B cell (primary cell): ENCODE results near the gene HMGXB3. TPM values are rescaled to one million over a fixed set of nuclear protein-coding genes. Genes with fewer than 3 reads are reported as not detected.

Experiments used
- ATAC-seq: fragments of 200-7000 bp; cut with Tn5 transposase; one replicate; pipeline ENCODE4 v1.10.0; 2021; ENCODE audit warnings: low read depth, mild to moderate bottlenecking, moderate number of reproducible peaks, moderate library complexity
- CTCF ChIA-PET: fragments of 350-600 bp; sonication (Branson Sonifier 250); formaldehyde crosslinking; loops from one replicate; lab custom pipeline; 2021; ENCODE audit warnings: antibody characterized with exemption, inconsistent platforms; lab: Charles Lee
- POLR2A ChIA-PET: fragments of 350-600 bp; sonication (Branson Sonifier 250); formaldehyde crosslinking; loops from one replicate; lab custom pipeline; 2021; ENCODE audit warnings: antibody characterized with exemption; lab: Charles Lee
- DNase-seq: peaks from one replicate; pipeline ENCODE4 v3.0.0; 2013
- H2AFZ ChIP-seq: 2 replicates; pipeline ENCODE4 v1.6.1; 2012; ENCODE audit warnings: mild to moderate bottlenecking, low read depth, low read length; ENCODE audit not compliant: insufficient read depth, poor library complexity, severe bottlenecking
- H3K27ac ChIP-seq, 2 donors: 1 replicate in 1 of 2; 2 replicates in 1 of 2; pipeline ENCODE4 v1.5.1; 2012 to 2013; ENCODE audit warnings: low read length in 2 of 2, mild to moderate bottlenecking in 2 of 2, moderate library complexity in 1 of 2
- H3K27me3 ChIP-seq, 4 experiments: fragments of 200-600 bp in 1 of 4; sonication (generic) in 1 of 4; replicated peaks in 1 of 4; 1 replicate in 2 of 4; 2 replicates in 2 of 4; pipeline versions ENCODE4 v1.6.1 to v1.7.0; 2013 to 2016; ENCODE audit warnings: low read length in 3 of 4, mild to moderate bottlenecking in 2 of 4, mixed read lengths in 1 of 4, moderate library complexity in 1 of 4; ENCODE audit not compliant: insufficient read depth in 4 of 4, control insufficient read depth in 3 of 4; ENCODE audit errors: control extremely low read depth in 1 of 4
- H3K36me3 ChIP-seq, 2 experiments: replicated peaks in 1 of 2; 1 replicate in 1 of 2; 2 replicates in 1 of 2; pipeline versions ENCODE4 v1.6.1 to v1.7.1; 2013; ENCODE audit warnings: low read length in 1 of 2; ENCODE audit not compliant: insufficient read depth in 2 of 2, control insufficient read depth in 1 of 2; ENCODE audit errors: control extremely low read depth in 1 of 2, extremely low read depth in 1 of 2
- H3K4me1 ChIP-seq, 2 donors: fragments of 200-600 bp in 1 of 2; sonication (generic) in 1 of 2; 1 replicate in 1 of 2; 2 replicates in 1 of 2; pipeline versions ENCODE4 v1.5.1 to v1.6.1; 2013 to 2017; ENCODE audit warnings: low read length in 2 of 2; ENCODE audit not compliant: control insufficient read depth in 2 of 2, insufficient read depth in 2 of 2
- H3K4me2 ChIP-seq: replicated peaks from 2 replicates; pipeline ENCODE3; 2012; ENCODE audit warnings: mild to moderate bottlenecking, low read depth, low read length; ENCODE audit not compliant: poor library complexity, severe bottlenecking
- H3K4me3 ChIP-seq, 5 experiments: fragments of 200-600 bp in 1 of 5; sonication (generic) in 1 of 5; 1 replicate in 3 of 5; 2 replicates in 2 of 5; pipeline versions ENCODE4 v1.5.1 to v1.7.0; 2011 to 2016; ENCODE audit warnings: low read length in 4 of 5, mild to moderate bottlenecking in 4 of 5, low read depth in 2 of 5, control low read depth in 1 of 5, moderate library complexity in 1 of 5; ENCODE audit not compliant: insufficient read depth in 1 of 5; ENCODE audit errors: control extremely low read depth in 1 of 5, extremely low read depth in 1 of 5
- H3K79me2 ChIP-seq: fragments of 200-600 bp; sonication (generic); one replicate; pipeline ENCODE4 v1.6.0; 2016; ENCODE audit warnings: low read length; ENCODE audit not compliant: control insufficient read depth, insufficient read depth
- H3K9ac ChIP-seq: fragments of 200-600 bp; sonication (generic); 2 replicates; pipeline ENCODE4 v1.6.1; 2017; ENCODE audit warnings: mild to moderate bottlenecking, low read length, moderate library complexity
- H3K9me3 ChIP-seq, 3 donors: one replicate each; pipeline versions ENCODE4 v1.6.1 to v1.7.1; 2013; ENCODE audit warnings: low read length in 2 of 3; ENCODE audit not compliant: control insufficient read depth in 2 of 3, insufficient read depth in 1 of 3; ENCODE audit errors: control extremely low read depth in 1 of 3
- H4K20me1 ChIP-seq: 2 replicates; pipeline ENCODE4 v1.6.0; 2012; ENCODE audit warnings: mild to moderate bottlenecking, low read length; ENCODE audit not compliant: insufficient read depth, control insufficient read depth, poor library complexity, severe bottlenecking
- H3K27ac Mint-ChIP-seq: one replicate; pipeline ENCODE4 v1.8.0; 2021; ENCODE audit warnings: mixed read lengths
- H3K27me3 Mint-ChIP-seq: one replicate; pipeline ENCODE4 v1.8.0; 2021; ENCODE audit warnings: mixed read lengths
- H3K4me1 Mint-ChIP-seq: one replicate; pipeline ENCODE4 v1.8.0; 2021; ENCODE audit warnings: mixed read lengths
- H3K4me3 Mint-ChIP-seq: one replicate; pipeline ENCODE4 v1.8.0; 2021; ENCODE audit warnings: mixed read lengths
- H3K9me3 Mint-ChIP-seq: one replicate; pipeline ENCODE4 v1.8.0; 2022; ENCODE audit warnings: mixed read lengths; ENCODE audit not compliant: insufficient read depth
- EZH2 ChIP-seq: IDR thresholded peaks from 2 replicates; pipeline ENCODE4 v1.6.1; 2012; ENCODE audit warnings: borderline replicate concordance, low read depth, mild to moderate bottlenecking, moderate library complexity, low read length; ENCODE audit not compliant: insufficient read depth, poor library complexity, severe bottlenecking
- WGBS: methylation state at CpG from one replicate; pipeline ENCODE4 v1.1.5; 2013; ENCODE audit warnings: missing lambda C conversion rate; ENCODE audit not compliant: insufficient coverage; 5-methylcytosine and 5-hydroxymethylcytosine counted together
- intact Hi-C: fragments of 100-400 bp; cut with micrococcal nuclease; formaldehyde crosslinking; loops from one replicate; pipeline ENCODE4 v1.10.0; 2022
- polyA plus RNA-seq: library from polyadenylated mRNA; depleted of rRNA; stranded (reverse); fragments of >200 nt; gene quantifications from 2 replicates; pipeline ENCODE4 v1.2.3, GENCODE V29; 2012
- total RNA-seq, 2 donors: library from RNA; stranded (reverse); fragments of 120-200 nt in 1 of 2; gene quantifications; 1 replicate in 1 of 2; 2 replicates in 1 of 2; pipeline versions ENCODE4 v1.2.3 to v1.2.4, GENCODE V29; 2013 to 2022
- TF ChIP-seq, protein P1 (sequence below): fragments of 200-600 bp; IDR thresholded peaks from one replicate; pipeline ENCODE4 v1.8.0; 2022; ENCODE audit warnings: antibody characterized with exemption, mild to moderate bottlenecking

The HMGXB3 gene
- total and polyA plus RNA-seq, 2 donors (not counting 1 experiment from before 2014, with no cell fraction given), result 28.5 to 35.7 TPM

DNA sequence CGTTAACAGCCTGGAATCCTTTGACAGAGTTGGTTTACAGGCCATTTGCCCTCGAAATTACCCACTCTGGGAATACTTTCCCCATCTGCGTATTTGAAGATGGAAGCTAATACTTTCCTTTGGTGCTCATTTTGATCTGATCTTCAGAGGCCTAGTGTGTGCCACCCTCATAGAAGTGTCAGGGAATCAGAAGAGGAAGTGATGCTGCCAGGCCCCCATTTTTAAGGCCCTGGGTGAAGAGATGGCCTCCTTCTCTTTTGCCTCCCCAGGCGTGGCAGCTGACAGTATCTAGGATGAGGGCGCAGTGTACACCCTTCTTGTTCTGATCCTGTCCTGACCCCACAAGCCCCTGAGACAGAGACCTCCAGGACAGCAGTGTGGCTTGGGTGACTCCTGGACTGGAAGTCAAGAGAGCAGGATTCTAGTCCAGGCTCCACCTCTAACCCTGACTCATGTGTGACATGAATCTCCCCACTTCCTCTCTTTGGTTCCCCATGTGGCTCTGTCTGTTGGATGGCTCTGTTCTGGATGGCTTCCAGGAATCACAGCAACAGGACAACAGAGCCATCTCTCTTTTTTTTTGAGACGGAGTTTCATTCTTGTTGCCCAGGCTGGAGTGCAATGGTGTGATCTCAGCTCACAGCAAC lies 58.1 kb downstream of the HMGXB3 start:
- Histone ChIP-seq H3K27ac (no peak overlapping the region), H3K9me3 (no peaks in the 10 kb centered on the region), H3K79me2 (no peaks in the 10 kb centered on the region), H3K4me1 (no peaks in the 10 kb centered on the region), H3K9ac (no peak overlapping the region), H3K4me3 (no peak overlapping the region), H3K27me3 (no peaks in the 10 kb centered on the region), H3K4me2 (no peak overlapping the region), H3K36me3 (peaks cover 0 to 13% of the 10 kb centered on the region in 2 experiments), H4K20me1 (no peaks in the 10 kb centered on the region), H2AFZ (no peak overlapping the region)
- DNase-seq (no peak), ATAC-seq (no peak)
- Mint-ChIP-seq H3K27me3 (no peaks in the 10 kb centered on the region), H3K4me1 (no peaks in the 10 kb centered on the region), H3K4me3 (no peak overlapping the region), H3K9me3 (no peaks in the 10 kb centered on the region), H3K27ac (no peak overlapping the region)
- POLR2A ChIA-PET, result no interaction called here
- CTCF ChIA-PET, result no interaction called here
- TF ChIP-seq, protein P1, sequence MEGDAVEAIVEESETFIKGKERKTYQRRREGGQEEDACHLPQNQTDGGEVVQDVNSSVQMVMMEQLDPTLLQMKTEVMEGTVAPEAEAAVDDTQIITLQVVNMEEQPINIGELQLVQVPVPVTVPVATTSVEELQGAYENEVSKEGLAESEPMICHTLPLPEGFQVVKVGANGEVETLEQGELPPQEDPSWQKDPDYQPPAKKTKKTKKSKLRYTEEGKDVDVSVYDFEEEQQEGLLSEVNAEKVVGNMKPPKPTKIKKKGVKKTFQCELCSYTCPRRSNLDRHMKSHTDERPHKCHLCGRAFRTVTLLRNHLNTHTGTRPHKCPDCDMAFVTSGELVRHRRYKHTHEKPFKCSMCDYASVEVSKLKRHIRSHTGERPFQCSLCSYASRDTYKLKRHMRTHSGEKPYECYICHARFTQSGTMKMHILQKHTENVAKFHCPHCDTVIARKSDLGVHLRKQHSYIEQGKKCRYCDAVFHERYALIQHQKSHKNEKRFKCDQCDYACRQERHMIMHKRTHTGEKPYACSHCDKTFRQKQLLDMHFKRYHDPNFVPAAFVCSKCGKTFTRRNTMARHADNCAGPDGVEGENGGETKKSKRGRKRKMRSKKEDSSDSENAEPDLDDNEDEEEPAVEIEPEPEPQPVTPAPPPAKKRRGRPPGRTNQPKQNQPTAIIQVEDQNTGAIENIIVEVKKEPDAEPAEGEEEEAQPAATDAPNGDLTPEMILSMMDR, result no peak
- TF ChIP-seq EZH2, result no peak
- intact Hi-C loops, result no loop called here
- WGBS, result 94% methylated on average over 4 of the region's 6 CpGs

DNA sequence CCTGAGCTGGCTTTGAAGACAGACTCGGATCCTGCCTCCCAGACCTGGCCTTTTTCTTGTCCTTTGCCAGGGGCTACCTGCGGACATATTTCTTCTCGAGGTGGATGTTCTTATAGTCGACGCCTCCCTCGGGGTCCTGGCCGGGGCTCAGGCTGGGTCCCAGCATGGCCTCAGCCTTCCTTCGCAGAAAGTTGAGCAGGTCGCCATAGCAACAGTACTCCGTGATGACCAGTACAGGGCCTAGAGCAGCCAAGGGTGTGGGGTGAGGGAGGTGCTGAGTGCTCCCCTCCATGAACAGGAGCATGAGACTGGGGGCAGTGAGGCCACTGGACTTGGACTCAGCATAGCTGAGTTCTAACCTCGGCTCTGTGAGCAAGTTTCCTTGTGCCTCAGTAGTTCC lies 59.1 kb downstream of the HMGXB3 start:
- intact Hi-C loops, result no loop called here
- Mint-ChIP-seq H3K4me1 (no peaks in the 10 kb centered on the region), H3K27me3 (no peaks in the 10 kb centered on the region), H3K27ac (no peak overlapping the region), H3K4me3 (no peak overlapping the region), H3K9me3 (no peaks in the 10 kb centered on the region)
- H3K4me2 ChIP-seq, result no peak overlapping the region
- CTCF ChIA-PET, result no interaction called here
- no peak overlapping the region for H3K4me3 ChIP-seq
- ATAC-seq (no peak), DNase-seq (no peak)
- no peaks in the 10 kb centered on the region for H3K79me2 ChIP-seq
- H3K9me3 ChIP-seq, result no peaks in the 10 kb centered on the region
- H3K27ac ChIP-seq, result no peak overlapping the region
- no peaks in the 10 kb centered on the region for H3K4me1 ChIP-seq
- no peaks in the 10 kb centered on the region for H4K20me1 ChIP-seq
- POLR2A ChIA-PET, result no interaction called here
- H2AFZ ChIP-seq, result no peak overlapping the region
- no peaks in the 10 kb centered on the region for H3K27me3 ChIP-seq
- WGBS, result 97% methylated on average over 11 of the region's 11 CpGs
- H3K36me3 ChIP-seq, result peaks cover 0 to 7% of the 10 kb centered on the region in 2 experiments
- no peak overlapping the region for H3K9ac ChIP-seq
- no peak for TF ChIP-seq EZH2
- TF ChIP-seq, protein P1, result no peak
